NCI-H526 (cell line): ENCODE results near the gene KCNJ12.
"Not testable (repeated sequence)": the region's sequence is repeated elsewhere in the genome, so short reads cannot be mapped to it uniquely, and the experiment has no call there.

Experiments
- DNase-seq, 2 experiments: peaks; one replicate each; lab custom pipeline; 2025; lab: John Stamatoyannopoulos, UW

Gene KCNJ12

GRCh38 chr17:21376081-21376758, at the start of gene KCNJ12:
KCNJ12 (plus strand) TSS chr17:21376357; CDS start chr17:21415343, 38,986 bp downstream.
- DNase-seq = peak in 1 of 2 experiments; percentile 54

GRCh38 chr17:21327921-21328320, 48.2 kb upstream of the KCNJ12 start:
- not testable (repeated sequence) for DNase-seq

- DNase-seq = not testable (repeated sequence)
Measured at GRCh38 chr17:21328778-21329177, 47.4 kb upstream of the KCNJ12 start.

- DNase-seq = no peak
Measured at GRCh38 chr17:21330436-21331160, 45.6 kb upstream of the KCNJ12 start.

GRCh38 chr17:21336541-21337294, 39.4 kb upstream of the KCNJ12 start:
- DNase-seq = not testable (repeated sequence)

GRCh38 chr17:21337981-21338625, 38.1 kb upstream of the KCNJ12 start:
- not testable (repeated sequence) for DNase-seq

- no peak for DNase-seq
Measured at GRCh38 chr17:21339011-21339410, 37.1 kb upstream of the KCNJ12 start.

GRCh38 chr17:21339571-21339970, 36.6 kb upstream of the KCNJ12 start:
- DNase-seq = not testable (repeated sequence)

GRCh38 chr17:21340407-21340806, 35.8 kb upstream of the KCNJ12 start:
- DNase-seq = peak in 1 of 2 experiments; percentile 50

- DNase-seq = not testable (repeated sequence)
Measured at GRCh38 chr17:21341279-21341678, 34.9 kb upstream of the KCNJ12 start.

- not testable (repeated sequence) for DNase-seq
Measured at GRCh38 chr17:21341925-21342540, 34.1 kb upstream of the KCNJ12 start.

GRCh38 chr17:21343061-21343949, 32.9 kb upstream of the KCNJ12 start:
- DNase-seq = not testable (repeated sequence)

GRCh38 chr17:21344801-21345200, 31.4 kb upstream of the KCNJ12 start:
- not testable (repeated sequence) for DNase-seq

GRCh38 chr17:21345236-21345635, 30.9 kb upstream of the KCNJ12 start:
- no peak for DNase-seq

- DNase-seq = not testable (repeated sequence)
Measured at GRCh38 chr17:21346107-21346506, 30.1 kb upstream of the KCNJ12 start.

GRCh38 chr17:21346651-21347250, 29.4 kb upstream of the KCNJ12 start:
- not testable (repeated sequence) for DNase-seq

GRCh38 chr17:21347660-21348059, 28.5 kb upstream of the KCNJ12 start:
- DNase-seq = not testable (repeated sequence)

GRCh38 chr17:21348081-21348925, 27.9 kb upstream of the KCNJ12 start:
- not testable (repeated sequence) for DNase-seq

- not testable (repeated sequence) for DNase-seq
Measured at GRCh38 chr17:21348926-21349261, 27.3 kb upstream of the KCNJ12 start.
